Erythroblast (primary cell): ENCODE data around the gene PRKAR1B.
"Not testable (repeated sequence)": the region's sequence is repeated elsewhere in the genome, so short reads cannot be mapped to it uniquely, and the experiment has no call there.

Source experiments
- GATA1 ChIP-seq: IDR thresholded peaks from 2 replicates; pipeline ENCODE4 v1.6.1; 2011; ENCODE audit warnings: low read depth, mild to moderate bottlenecking, control low read depth, low read length, moderate library complexity
- POLR2A ChIP-seq: IDR thresholded peaks from 2 replicates; pipeline ENCODE4 v1.6.1; 2011; ENCODE audit warnings: mild to moderate bottlenecking, low read length

DNA sequence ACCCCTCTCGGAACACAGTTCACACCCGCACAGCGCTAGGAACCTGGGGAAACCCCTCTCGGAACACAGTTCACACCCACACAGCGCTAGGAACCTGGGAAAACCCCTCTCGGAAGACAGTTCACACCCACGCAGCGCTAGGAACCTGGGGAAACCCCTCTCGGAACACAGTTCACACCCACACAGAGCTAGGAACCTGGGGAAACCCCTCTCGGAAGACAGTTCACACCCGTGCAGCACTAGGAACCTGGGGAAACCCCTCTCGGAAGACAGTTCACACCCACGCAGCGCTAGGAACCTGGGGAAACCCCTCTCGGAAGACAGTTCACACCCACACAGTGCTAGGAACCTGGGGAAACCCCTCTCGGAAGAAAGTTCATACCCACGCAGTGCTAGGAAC lies 74.9 kb downstream of the PRKAR1B start:
- TF ChIP-seq POLR2A, GATA1: not testable (repeated sequence)
